NCI-H2227 (cell line): Measurements from ENCODE around the gene ISL2.

ENCODE experiments used
- DNase-seq: peaks from one replicate; lab custom pipeline; 2025; ENCODE audit not compliant: unreplicated experiment; lab: John Stamatoyannopoulos, UW

The ISL2 gene

DNA sequence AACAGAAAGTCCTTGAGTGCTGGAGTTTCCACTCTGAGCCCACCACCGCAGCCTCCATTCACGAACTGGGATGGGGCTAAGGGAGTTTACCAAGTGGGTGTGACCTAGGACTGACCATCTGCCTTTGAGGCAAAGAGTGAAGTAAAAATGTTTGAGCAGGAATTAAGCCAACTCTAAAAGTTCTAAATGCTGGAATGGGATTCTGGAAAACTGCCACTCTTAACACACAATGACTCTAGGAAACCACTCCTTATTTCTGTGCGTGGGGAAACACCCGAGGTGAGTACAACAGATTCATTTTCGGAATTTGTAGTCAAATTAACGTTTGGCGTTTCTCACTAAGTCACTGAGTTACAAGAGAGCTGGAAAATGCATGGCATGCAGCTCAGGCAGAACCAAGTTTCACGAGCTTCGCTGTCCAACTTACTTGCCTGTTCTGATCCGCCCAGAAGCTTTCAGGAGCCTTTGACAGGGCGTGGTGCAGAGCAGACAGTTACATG lies 31.6 kb downstream of the ISL2 start:
- no peak for DNase-seq

DNA sequence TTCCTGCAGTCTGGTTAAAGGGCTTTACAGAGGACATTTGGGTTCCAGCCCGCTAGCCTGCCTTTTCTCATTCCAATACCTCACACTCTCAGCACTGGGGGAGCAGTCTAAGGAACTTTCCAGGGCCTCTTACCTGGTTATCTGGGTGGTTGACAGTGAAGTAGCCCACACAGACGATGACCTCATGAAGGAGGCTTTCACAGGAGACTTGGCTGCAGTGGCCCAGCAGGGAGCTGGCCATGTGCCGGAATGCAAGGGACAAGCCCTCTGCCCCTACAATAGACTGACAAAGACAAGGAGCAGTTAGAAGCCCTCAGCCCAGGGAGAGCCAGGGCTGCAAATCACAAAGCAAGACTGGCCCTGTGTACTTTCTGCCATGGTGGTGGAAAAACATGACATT lies 39.5 kb downstream of the ISL2 start:
- DNase-seq: no peak

DNA sequence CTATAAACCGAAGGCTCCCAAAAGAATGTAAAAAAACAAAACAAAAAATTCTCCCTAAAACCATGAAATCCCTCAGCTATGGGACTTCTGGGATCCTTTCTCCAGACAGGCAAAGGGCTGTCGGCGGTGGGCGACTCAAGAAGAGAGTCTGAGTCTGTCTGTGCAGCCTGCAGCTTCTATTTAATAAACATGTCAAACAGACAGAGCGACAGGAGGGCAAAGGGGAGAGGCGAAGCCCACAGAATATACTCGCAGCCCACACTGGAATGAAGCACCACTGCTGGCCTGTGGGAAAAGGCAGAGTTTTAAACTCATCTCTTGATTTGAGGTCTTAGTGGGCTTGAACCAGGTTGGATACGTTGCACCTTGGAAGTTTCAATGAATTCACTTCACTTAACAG lies 40.2 kb downstream of the ISL2 start:
- no peak for DNase-seq

DNA sequence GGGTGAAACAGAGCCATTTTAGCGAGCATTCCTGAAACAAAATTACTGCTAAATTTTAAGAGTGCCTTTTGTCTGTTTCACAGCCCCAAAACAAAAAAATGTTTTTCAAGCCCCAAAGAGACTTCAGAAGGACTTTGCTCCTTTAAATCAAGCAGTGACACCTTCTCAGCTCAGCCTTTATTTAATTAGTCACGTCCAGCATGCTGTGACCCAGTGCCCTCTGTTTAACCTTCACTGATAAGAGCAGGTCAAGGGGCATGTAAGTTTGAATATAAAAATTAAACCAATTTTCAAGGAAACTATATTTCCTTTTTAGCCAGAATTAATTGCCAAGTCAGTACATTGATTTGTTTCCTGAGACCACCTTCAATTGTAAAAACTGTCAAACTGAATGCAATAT lies 40.6 kb downstream of the ISL2 start:
- DNase-seq: no peak

DNA sequence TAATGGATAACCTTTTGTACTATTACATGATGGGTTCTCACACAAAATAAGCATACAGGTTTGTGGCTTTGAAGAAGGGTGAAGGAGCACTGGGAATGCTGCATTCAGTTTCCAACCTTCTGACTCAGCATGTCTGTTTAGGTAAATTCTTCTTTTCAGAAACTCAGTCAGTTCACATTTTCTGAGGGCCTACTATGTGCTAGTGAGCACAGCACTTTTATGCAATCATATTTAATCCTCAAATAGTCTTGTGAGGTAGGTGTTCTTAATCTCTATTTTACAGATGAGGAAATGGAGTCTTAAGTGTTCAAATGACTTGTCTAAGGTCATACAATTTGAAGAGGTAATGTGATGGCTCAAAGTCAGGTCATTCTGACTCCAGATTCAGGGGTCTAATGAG lies 41.2 kb downstream of the ISL2 start:
- no peak for DNase-seq

GRCh38 chr15:76378691-76379090 lies 42.1 kb downstream of the ISL2 start:
- DNase-seq: no peak

DNA sequence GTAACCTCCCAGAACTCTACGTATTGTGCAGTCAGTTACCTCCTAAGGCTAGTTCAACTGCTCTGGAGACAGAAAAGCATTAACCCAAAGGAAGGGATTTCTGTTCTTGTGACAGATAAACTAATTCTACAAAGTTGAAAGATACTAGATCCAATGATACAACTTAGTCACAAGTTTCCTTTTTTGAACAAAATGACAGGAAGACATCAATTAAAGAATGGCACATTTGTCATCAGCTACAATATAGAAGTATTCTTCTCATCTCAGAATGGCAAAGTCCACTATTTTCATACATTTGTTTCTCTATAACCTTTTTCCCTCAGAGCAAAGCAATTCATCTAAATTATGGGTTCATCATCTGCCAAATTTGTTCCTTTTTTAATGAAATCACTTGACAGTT lies 43.7 kb downstream of the ISL2 start:
- DNase-seq: no peak

- DNase-seq: no peak
These were observed 44.8 kb downstream of the ISL2 start for GRCh38 chr15:76381366-76381765.

DNA sequence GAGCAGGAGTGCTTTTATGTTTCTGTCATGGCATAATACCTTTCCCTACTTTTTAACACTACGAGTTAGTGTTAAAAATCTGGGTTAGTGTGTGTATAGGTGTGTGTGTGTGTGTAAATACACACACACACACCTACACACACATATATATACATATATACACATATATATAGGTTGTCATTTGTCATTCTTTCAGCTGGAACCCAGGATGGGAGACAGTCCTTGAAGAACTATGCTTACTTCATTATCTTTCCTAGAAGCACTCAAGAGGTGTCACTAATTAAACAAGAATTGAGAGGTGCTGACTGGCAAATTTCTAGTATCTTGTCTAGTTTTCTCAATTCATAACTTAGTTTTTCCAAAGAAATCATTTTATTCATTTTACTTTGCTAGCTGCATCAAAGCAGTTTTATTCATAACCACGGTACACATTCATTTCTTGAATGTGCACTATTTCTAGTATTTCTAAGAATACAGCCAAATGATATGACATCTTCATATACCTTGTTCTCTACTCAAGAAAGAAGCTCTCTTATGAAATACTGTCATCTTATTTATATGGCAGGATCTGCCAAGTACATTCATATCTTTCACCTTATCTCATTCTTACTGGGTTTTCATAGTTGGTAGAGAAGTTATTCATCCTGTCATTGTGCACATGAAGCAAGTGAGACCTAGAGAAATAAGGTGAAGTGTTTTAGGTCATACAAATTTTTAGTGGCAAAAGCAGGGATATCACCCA lies 46.6 kb downstream of the ISL2 start:
- no peak for DNase-seq

DNA sequence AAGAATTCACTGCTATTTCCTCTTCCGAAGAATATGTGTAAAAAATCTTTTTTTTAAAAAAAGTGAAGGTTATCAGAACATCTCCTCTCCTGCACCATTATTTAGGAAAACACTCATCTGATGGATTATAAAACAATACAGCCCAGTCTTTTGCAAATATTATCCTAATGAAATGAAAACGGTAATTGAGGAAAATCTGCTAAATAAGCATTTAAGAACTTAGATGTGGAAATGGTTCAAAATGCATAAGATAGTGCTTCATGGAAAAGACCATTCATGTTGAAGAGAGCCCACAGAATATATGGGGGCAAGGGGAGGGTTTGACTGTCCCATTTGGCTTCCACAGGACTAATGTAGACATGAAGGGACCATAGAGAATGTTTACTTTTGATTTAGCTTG lies 47.8 kb downstream of the ISL2 start:
- no peak for DNase-seq

DNA sequence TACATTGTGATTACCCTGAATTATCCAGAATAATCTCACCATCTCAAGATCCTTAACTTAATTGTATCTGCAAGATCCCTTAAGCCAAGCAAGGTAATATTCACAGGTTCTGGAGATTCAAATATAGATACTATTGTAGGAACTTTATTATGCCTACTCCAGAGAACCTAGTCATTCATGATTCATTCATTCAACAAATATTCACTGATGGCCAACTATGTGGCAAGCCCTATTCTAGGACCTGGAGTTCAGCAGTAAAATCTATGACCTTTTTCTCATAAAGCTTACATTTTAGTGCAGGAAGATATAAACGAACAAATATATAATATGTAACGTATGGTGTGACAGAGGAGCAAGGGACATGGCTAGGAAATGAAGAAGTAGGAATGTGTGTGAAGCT lies 49.6 kb downstream of the ISL2 start:
- no peak for DNase-seq

GRCh38 chr15:76386926-76387325 lies 50.4 kb downstream of the ISL2 start:
- DNase-seq: no peak

GRCh38 chr15:76390571-76390970 lies 54.0 kb downstream of the ISL2 start:
- no peak for DNase-seq

DNA sequence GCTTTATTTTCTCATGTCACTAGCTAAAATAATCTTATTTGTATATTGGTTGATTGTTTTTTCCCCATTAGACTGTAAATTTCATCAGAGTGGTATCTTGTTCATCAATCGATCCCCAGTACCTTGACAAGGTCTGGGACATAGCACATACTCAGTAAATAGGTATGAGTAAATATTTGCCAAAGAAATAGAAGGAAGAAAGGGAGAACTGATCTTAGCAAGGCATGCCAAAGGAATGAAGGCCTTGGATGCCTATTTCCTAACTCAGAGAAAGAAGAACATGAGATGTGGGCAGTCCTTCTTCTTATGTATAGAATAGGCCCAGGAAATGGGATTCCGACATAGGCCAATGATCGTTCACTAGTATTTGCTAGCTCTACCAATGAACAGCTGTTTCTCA lies 54.7 kb downstream of the ISL2 start:
- no peak for DNase-seq

- no peak for DNase-seq
These were observed 55.3 kb downstream of the ISL2 start for GRCh38 chr15:76391847-76392246.
